ENCODE results near the gene GSTP1. TPM values are rescaled to one million over a fixed set of nuclear protein-coding genes. Genes with fewer than 3 reads are reported as not detected.
"Not testable (repeated sequence)": the region's sequence is repeated elsewhere in the genome, so short reads cannot be mapped to it uniquely, and the experiment has no call there.

Gene GSTP1
- total RNA-seq, 4 donors from 2014 or later, result 410 to 885 (median 651) TPM

DNA sequence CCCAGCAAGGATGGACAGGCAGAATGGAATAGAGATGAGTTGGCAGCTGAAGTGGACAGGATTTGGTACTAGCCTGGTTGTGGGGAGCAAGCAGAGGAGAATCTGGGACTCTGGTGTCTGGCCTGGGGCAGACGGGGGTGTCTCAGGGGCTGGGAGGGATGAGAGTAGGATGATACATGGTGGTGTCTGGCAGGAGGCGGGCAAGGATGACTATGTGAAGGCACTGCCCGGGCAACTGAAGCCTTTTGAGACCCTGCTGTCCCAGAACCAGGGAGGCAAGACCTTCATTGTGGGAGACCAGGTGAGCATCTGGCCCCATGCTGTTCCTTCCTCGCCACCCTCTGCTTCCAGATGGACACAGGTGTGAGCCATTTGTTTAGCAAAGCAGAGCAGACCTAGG lies 2.3 kb downstream of the GSTP1 start:
- Histone ChIP-seq H3K27ac (no peak overlapping the region), H3K27me3 (no peaks in the 10 kb centered on the region), H3K36me3 (no peaks in the 10 kb centered on the region), H3K4me1 (peaks cover 0 to 13% of the 10 kb centered on the region in 2 donors), H3K4me3 (no peak overlapping the region), H3K9me3 (no peaks in the 10 kb centered on the region)
- DNase-seq, result no peak
- TF ChIP-seq, protein P1, sequence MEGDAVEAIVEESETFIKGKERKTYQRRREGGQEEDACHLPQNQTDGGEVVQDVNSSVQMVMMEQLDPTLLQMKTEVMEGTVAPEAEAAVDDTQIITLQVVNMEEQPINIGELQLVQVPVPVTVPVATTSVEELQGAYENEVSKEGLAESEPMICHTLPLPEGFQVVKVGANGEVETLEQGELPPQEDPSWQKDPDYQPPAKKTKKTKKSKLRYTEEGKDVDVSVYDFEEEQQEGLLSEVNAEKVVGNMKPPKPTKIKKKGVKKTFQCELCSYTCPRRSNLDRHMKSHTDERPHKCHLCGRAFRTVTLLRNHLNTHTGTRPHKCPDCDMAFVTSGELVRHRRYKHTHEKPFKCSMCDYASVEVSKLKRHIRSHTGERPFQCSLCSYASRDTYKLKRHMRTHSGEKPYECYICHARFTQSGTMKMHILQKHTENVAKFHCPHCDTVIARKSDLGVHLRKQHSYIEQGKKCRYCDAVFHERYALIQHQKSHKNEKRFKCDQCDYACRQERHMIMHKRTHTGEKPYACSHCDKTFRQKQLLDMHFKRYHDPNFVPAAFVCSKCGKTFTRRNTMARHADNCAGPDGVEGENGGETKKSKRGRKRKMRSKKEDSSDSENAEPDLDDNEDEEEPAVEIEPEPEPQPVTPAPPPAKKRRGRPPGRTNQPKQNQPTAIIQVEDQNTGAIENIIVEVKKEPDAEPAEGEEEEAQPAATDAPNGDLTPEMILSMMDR (IDR thresholded peaks at IDR 0.05), result no peak
- no peak for TF ChIP-seq POLR2A (IDR thresholded peaks at IDR 0.05)
- intact Hi-C loops (cut with DNase I; ENCODE audit: low total_unique reads), result no loop called here

- no peak for DNase-seq
- Histone ChIP-seq H3K4me1 (peaks cover 0 to 13% of the 10 kb centered on the region in 2 donors), H3K4me3 (no peak overlapping the region), H3K27me3 (no peaks in the 10 kb centered on the region), H3K36me3 (no peaks in the 10 kb centered on the region), H3K9me3 (no peaks in the 10 kb centered on the region), H3K27ac (no peak overlapping the region)
- TF ChIP-seq, protein P1 (IDR thresholded peaks at IDR 0.05), result no peak
- TF ChIP-seq POLR2A (IDR thresholded peaks at IDR 0.05), result no peak
- intact Hi-C loops (cut with DNase I; ENCODE audit: low total_unique reads), result no loop called here
Measured at GRCh38 chr11:67586568-67587250, 3.1 kb downstream of the GSTP1 start.

DNA sequence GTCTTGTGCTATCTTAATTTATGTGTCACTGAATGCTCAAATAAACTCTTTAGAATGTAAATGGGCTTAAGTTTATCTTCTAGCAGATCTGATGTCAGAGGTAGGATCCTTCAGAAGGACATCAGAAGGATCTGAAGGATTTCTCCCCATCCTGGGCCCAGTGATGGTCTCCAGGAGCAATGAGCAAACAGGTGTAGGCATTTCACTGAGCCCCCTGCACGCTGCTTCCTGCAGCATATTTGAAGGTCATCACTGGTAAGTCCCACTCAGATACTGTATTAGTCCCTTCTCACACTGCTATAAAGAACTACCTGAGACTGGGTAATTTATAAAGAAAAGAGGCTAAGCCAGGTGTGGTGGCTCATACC lies 4.5 kb downstream of the GSTP1 start:
- Histone ChIP-seq H3K27me3 (no peaks in the 10 kb centered on the region), H3K4me1 (peaks cover 0 to 13% of the 10 kb centered on the region in 2 donors), H3K4me3 (no peak overlapping the region), H3K36me3 (no peaks in the 10 kb centered on the region), H3K9me3 (no peaks in the 10 kb centered on the region), H3K27ac (no peak overlapping the region)
- intact Hi-C loops (cut with DNase I; ENCODE audit: low total_unique reads), result no loop called here
- DNase-seq, result no peak
- no peak for TF ChIP-seq POLR2A (IDR thresholded peaks at IDR 0.05)
- TF ChIP-seq, protein P1 (IDR thresholded peaks at IDR 0.05), result no peak

GRCh38 chr11:67588899-67589415 lies 5.3 kb downstream of the GSTP1 start:
- not testable (repeated sequence) for H3K36me3 ChIP-seq

GRCh38 chr11:67592880-67593564 lies 9.4 kb downstream of the GSTP1 start:
- DNase-seq, result no peak
- Histone ChIP-seq H3K27me3 (no peaks in the 10 kb centered on the region), H3K4me3 (no peak overlapping the region), H3K4me1 (no peaks in the 10 kb centered on the region), H3K36me3 (no peaks in the 10 kb centered on the region), H3K27ac (no peak overlapping the region), H3K9me3 (no peaks in the 10 kb centered on the region)
- TF ChIP-seq, protein P1 (IDR thresholded peaks at IDR 0.05), result no peak
- no peak for TF ChIP-seq POLR2A (IDR thresholded peaks at IDR 0.05)
- intact Hi-C loops (cut with DNase I; ENCODE audit: low total_unique reads), result no loop called here

More at GRCh38 chr11:67588899-67589415, 5.3 kb downstream of the GSTP1 start:
- H3K27me3 ChIP-seq; H3K27ac ChIP-seq; H3K4me3 ChIP-seq; DNase-seq; H3K9me3 ChIP-seq; intact Hi-C loops (cut with DNase I; ENCODE audit: low total_unique reads): not testable (repeated sequence)
- H3K4me1 ChIP-seq, result peaks cover 0 to 13% of the 10 kb centered on the region in 2 donors

Data from uterus (tissue), 4 donors.